CD4-positive, alpha-beta T cell treated with Interleukin-2 at 100 ng/mL for 4 hours (primary cell): ENCODE data around the gene TGFBRAP1.

Experiments used
- DNase-seq: peaks from one replicate; pipeline ENCODE4 v3.0.0-alpha.2; 2020; ENCODE audit warnings: low spot score

TGFBRAP1 gene

GRCh38 chr2:105329561-105330495 is at the start of gene TGFBRAP1:
TSS of gene TGFBRAP1 (minus strand) at chr2:105329735. CDS start at chr2:105308301, 21,434 bp downstream.
- peak; percentile 39 for DNase-seq

GRCh38 chr2:105378921-105379383 is 49.4 kb upstream of the TGFBRAP1 start:
- DNase-seq, result no peak

- DNase-seq, result no peak
Observed at GRCh38 chr2:105378276-105378840, 48.8 kb upstream of the TGFBRAP1 start.

- DNase-seq, result no peak
Observed at GRCh38 chr2:105377871-105378270, 48.3 kb upstream of the TGFBRAP1 start.

- no peak for DNase-seq
Observed at GRCh38 chr2:105376789-105377240, 47.3 kb upstream of the TGFBRAP1 start.

GRCh38 chr2:105376010-105376409 is 46.5 kb upstream of the TGFBRAP1 start:
- no peak for DNase-seq

- no peak for DNase-seq
Observed at GRCh38 chr2:105375001-105375561, 45.5 kb upstream of the TGFBRAP1 start.

- DNase-seq, result peak; percentile 39
Observed at GRCh38 chr2:105373895-105374401, 44.4 kb upstream of the TGFBRAP1 start.

- no peak for DNase-seq
Observed at GRCh38 chr2:105373344-105373781, 43.8 kb upstream of the TGFBRAP1 start.

GRCh38 chr2:105371810-105372209 is 42.3 kb upstream of the TGFBRAP1 start:
- no peak for DNase-seq

- no peak for DNase-seq
Observed at GRCh38 chr2:105371156-105371555, 41.6 kb upstream of the TGFBRAP1 start.

GRCh38 chr2:105369777-105370690 is 40.5 kb upstream of the TGFBRAP1 start:
- DNase-seq, result peak; percentile 84

GRCh38 chr2:105368759-105369408 is 39.3 kb upstream of the TGFBRAP1 start:
- no peak for DNase-seq

GRCh38 chr2:105365206-105365605 is 35.7 kb upstream of the TGFBRAP1 start:
- DNase-seq, result no peak

- no peak for DNase-seq
Observed at GRCh38 chr2:105364436-105365139, 35.1 kb upstream of the TGFBRAP1 start.

- DNase-seq, result no peak
Observed at GRCh38 chr2:105362862-105363591, 33.5 kb upstream of the TGFBRAP1 start.

- DNase-seq, result no peak
Observed at GRCh38 chr2:105361102-105361889, 31.8 kb upstream of the TGFBRAP1 start.

- DNase-seq, result no peak
Observed at GRCh38 chr2:105358593-105358992, 29.1 kb upstream of the TGFBRAP1 start.

GRCh38 chr2:105357122-105357521 is 27.6 kb upstream of the TGFBRAP1 start:
- no peak for DNase-seq
